ENCODE data around the gene ARID5A. TPM values are rescaled to one million over a fixed set of nuclear protein-coding genes. Genes with fewer than 3 reads are reported as not detected.

The ARID5A gene
- total RNA-seq, 1 donor from 2014 or later = 4.1 TPM

DNA sequence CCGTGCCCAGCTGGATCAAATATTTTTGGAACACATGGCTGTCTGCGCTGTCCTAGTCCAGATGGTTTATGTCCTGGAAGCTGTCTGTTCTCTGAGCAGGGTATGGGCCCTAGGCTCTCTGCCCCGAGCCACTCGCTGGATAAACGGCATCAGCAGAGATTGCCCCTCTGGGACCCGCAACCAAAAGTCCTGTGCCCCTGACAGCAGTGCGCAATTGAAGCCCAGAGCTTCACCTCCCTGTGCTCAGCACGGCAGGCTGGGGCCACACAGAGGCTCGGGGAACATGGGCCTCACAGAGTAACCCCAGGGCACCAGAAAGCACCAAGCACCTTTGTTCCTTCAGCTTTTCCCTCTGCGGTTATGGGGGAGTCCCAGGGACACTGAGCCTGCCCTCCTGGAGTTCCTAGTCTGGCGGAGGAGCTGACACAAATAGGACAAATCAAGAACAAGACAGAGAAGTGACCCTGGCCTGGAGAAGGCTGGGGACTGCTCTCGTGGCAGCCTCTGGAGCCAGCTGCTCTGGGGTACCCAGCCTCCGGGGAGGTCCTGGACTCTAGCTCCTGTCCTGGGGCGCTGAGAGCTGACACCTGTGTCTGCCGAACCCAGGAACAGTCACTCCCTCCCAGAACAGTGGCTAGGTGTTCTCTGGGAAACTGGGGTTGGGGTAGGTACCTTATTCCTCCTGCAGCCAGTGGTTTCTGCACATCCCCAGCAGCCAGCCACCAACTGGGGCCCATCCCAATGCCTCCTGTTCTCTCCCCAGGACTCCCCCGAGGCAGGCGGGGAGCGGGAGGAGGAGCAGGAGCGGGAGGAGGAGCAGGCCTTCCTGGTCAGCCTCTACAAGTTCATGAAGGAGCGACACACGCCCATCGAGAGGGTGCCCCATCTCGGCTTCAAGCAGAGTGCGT lies 12.3 kb downstream of the ARID5A start:
- Mint-ChIP-seq H3K4me1 (peaks cover 7% of the 10 kb centered on the region), H3K4me3 (no peak overlapping the region), H3K27me3 (ENCODE audit: low read depth) (no peaks in the 10 kb centered on the region), H3K9me3 (peaks cover 6% of the 10 kb centered on the region), H3K27ac (no peak overlapping the region), H3K36me3 (peaks cover 2% of the 10 kb centered on the region)
- TF ChIP-seq, protein P1, sequence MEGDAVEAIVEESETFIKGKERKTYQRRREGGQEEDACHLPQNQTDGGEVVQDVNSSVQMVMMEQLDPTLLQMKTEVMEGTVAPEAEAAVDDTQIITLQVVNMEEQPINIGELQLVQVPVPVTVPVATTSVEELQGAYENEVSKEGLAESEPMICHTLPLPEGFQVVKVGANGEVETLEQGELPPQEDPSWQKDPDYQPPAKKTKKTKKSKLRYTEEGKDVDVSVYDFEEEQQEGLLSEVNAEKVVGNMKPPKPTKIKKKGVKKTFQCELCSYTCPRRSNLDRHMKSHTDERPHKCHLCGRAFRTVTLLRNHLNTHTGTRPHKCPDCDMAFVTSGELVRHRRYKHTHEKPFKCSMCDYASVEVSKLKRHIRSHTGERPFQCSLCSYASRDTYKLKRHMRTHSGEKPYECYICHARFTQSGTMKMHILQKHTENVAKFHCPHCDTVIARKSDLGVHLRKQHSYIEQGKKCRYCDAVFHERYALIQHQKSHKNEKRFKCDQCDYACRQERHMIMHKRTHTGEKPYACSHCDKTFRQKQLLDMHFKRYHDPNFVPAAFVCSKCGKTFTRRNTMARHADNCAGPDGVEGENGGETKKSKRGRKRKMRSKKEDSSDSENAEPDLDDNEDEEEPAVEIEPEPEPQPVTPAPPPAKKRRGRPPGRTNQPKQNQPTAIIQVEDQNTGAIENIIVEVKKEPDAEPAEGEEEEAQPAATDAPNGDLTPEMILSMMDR (IDR thresholded peaks at IDR 0.05; ENCODE audit: unreplicated experiment) = no peak
- DNase-seq (ENCODE audit: low spot score in 2 of 2, unreplicated experiment in 2 of 2) = peak in 1 of 2 experiments; percentile 9

DNA sequence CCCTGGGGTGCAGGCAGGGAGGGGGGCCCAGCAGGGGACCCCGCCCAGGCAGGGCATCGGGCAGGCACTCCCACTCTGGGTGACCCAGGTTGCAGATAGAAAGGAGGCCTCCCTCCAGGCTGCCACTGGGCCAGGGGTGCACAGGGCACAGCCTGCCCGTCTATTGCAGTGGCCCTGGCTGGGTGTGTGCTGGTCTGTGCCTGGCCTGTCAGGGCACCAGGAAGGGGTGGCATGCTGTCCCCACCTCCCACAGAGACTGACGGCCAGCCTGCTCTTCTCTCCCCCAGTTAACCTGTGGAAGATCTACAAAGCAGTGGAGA lies 12.9 kb downstream of the ARID5A start:
- no peaks in the 10 kb centered on the region for H3K27me3 Mint-ChIP-seq (ENCODE audit: low read depth)

DNA sequence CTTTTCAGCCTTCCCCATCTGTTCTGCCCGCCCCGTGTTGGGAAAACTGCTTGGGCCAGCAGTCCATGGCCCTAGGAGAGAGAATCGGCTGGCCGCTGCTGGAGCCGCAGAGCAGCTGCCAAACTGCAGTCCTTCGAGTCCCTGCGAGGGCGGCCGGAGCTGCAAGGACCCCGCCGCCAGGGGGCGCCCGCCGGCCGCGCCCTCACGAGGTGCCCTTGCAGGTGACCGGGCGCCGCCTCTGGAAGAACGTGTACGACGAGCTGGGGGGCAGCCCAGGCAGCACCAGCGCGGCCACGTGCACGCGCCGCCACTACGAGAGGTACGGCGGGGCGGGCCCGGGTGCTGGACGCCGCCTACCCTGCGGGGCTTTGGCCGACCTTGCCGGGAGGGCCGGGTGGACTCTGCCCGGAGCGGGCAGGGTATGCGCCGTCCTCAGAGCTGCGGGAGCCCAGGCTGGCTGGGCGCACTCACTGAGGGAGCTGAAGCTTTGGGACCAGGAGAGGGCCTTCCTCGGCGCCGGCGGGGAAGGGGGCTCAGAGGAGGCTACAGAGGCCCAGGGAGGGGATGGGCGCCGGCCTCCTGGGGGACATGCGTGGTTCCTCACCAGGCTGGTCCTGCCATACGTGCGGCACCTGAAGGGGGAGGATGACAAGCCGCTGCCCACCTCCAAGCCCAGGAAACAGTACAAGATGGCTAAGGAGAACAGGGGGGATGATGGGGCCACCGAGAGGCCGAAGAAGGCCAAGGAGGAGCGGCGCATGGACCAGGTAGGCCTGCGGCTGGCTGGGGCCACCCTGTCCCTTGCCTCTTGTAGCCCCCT lies 13.6 kb downstream of the ARID5A start:
- Mint-ChIP-seq H3K27ac (no peak overlapping the region), H3K4me1 (peaks cover 7% of the 10 kb centered on the region), H3K36me3 (no peaks in the 10 kb centered on the region), H3K9me3 (no peaks in the 10 kb centered on the region), H3K4me3 (no peak overlapping the region), H3K27me3 (ENCODE audit: low read depth) (no peaks in the 10 kb centered on the region)
- DNase-seq (ENCODE audit: low spot score in 2 of 2, unreplicated experiment in 2 of 2) = peak; percentile 22 to 31
- TF ChIP-seq, protein P1 (IDR thresholded peaks at IDR 0.05; ENCODE audit: unreplicated experiment) = peak; percentile 60

More for the DNA sequence above, 12.9 kb downstream of the ARID5A start:
- H3K27ac Mint-ChIP-seq = no peak overlapping the region
- peak in 1 of 2 experiments; percentile 2 for DNase-seq (ENCODE audit: low spot score in 2 of 2, unreplicated experiment in 2 of 2)
- peaks cover 5% of the 10 kb centered on the region for H3K9me3 Mint-ChIP-seq
- TF ChIP-seq, protein P1 (IDR thresholded peaks at IDR 0.05; ENCODE audit: unreplicated experiment) = no peak
- H3K4me3 Mint-ChIP-seq = no peak overlapping the region
- peaks cover 7% of the 10 kb centered on the region for H3K4me1 Mint-ChIP-seq
- peaks cover 2% of the 10 kb centered on the region for H3K36me3 Mint-ChIP-seq

DNA sequence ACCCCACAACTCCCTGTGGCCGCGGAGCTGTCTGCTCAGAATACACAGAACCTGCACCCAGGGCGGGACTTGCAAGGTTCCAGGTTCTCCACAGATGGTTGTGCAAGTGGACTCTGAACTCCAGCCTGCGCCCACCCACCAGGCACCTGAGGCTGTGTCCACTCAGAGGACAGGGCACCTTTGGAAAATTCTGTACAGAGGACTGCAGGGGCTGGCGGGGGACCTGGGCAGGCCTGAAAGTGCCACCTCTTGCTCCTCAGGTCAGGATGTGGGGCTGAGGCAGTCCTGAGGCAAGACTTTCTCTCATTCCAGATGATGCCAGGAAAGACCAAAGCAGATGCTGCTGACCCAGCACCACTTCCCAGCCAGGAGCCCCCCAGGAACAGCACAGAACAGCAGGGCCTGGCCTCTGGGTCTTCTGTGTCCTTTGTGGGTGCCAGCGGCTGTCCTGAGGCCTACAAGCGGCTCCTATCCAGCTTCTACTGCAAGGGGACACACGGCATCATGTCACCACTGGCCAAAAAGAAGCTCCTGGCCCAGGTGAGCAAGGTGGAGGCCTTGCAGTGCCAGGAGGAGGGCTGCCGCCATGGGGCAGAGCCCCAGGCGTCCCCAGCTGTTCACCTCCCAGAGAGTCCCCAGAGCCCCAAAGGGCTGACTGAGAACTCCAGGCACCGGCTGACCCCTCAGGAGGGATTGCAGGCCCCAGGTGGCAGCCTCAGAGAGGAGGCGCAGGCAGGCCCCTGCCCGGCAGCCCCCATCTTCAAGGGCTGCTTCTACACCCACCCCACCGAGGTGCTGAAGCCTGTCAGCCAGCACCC lies 14.4 kb downstream of the ARID5A start:
- peaks cover 7% of the 10 kb centered on the region for H3K4me1 Mint-ChIP-seq
- no peaks in the 10 kb centered on the region for H3K27me3 Mint-ChIP-seq (ENCODE audit: low read depth)
- H3K36me3 Mint-ChIP-seq = no peaks in the 10 kb centered on the region
- TF ChIP-seq, protein P1 (IDR thresholded peaks at IDR 0.05; ENCODE audit: unreplicated experiment) = no peak
- H3K27ac Mint-ChIP-seq = no peak overlapping the region
- no peak overlapping the region for H3K4me3 Mint-ChIP-seq
- no peaks in the 10 kb centered on the region for H3K9me3 Mint-ChIP-seq
- peak; percentile 16 for DNase-seq (ENCODE audit: low spot score in 2 of 2, unreplicated experiment in 2 of 2)

DNA sequence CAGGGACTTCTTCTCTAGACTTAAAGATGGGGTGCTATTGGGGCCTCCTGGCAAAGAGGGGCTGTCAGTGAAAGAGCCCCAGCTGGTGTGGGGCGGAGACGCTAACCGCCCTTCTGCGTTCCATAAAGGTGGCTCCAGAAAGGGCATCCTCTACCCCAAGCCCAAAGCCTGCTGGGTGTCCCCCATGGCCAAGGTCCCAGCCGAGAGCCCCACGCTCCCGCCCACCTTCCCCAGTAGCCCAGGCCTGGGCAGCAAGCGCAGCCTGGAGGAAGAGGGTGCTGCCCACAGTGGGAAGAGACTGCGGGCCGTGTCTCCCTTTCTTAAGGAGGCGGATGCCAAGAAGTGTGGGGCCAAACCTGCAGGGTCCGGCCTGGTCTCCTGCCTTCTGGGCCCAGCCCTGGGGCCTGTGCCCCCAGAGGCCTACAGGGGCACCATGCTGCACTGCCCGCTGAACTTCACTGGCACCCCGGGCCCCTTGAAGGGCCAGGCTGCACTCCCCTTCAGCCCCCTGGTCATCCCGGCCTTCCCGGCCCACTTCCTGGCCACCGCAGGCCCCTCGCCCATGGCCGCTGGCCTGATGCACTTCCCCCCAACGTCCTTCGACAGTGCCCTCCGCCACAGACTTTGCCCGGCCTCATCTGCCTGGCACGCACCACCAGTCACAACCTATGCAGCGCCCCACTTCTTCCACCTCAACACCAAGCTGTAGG lies 15.2 kb downstream of the ARID5A start:
- Mint-ChIP-seq H3K27ac (no peak overlapping the region), H3K4me1 (peaks cover 7% of the 10 kb centered on the region), H3K27me3 (ENCODE audit: low read depth) (no peaks in the 10 kb centered on the region), H3K4me3 (no peak overlapping the region), H3K36me3 (no peaks in the 10 kb centered on the region), H3K9me3 (no peaks in the 10 kb centered on the region)
- TF ChIP-seq, protein P1 (IDR thresholded peaks at IDR 0.05; ENCODE audit: unreplicated experiment) = no peak
- peak in 1 of 2 experiments; percentile 13 for DNase-seq (ENCODE audit: low spot score in 2 of 2, unreplicated experiment in 2 of 2)
